Keratinocyte (primary cell): ENCODE results near the gene HPS4.

Experiments
- CTCF ChIP-seq, 3 experiments: IDR thresholded peaks in 1 of 3; conservative IDR thresholded peaks in 1 of 3; optimal IDR thresholded peaks in 1 of 3; 2 replicates in 2 of 3; 3 replicates in 1 of 3; pipeline versions ENCODE3 to v1.5.1; 2011; ENCODE audit warnings: low read length in 3 of 3, mild to moderate bottlenecking in 3 of 3, moderate library complexity in 2 of 3, control low read depth in 1 of 3, inconsistent platforms in 1 of 3; ENCODE audit not compliant: insufficient read depth in 2 of 3; ENCODE audit errors: extremely low read depth in 1 of 3
- EZH2 ChIP-seq: IDR thresholded peaks from one replicate; pipeline ENCODE4 v1.6.1; 2012; ENCODE audit warnings: inconsistent platforms, mild to moderate bottlenecking, low read length, moderate library complexity

- TF ChIP-seq CTCF (optimal IDR thresholded peaks at IDR 0.05 in 1 of 3, IDR thresholded peaks at IDR 0.05 in 1 of 3, conservative IDR thresholded peaks at IDR 0.05 in 1 of 3; ENCODE audit: extremely low read depth in 1 of 3, insufficient read depth in 2 of 3, low read length in 3 of 3) (no peak), EZH2 (no peak)
Measured at GRCh38 chr22:26496456-26496855, 12.9 kb upstream of the HPS4 start.
